ENCODE results near the gene ABL2. TPM values are rescaled to one million over a fixed set of nuclear protein-coding genes. Genes with fewer than 3 reads are reported as not detected.

ABL2 gene
- total RNA-seq, 2 donors from 2014 or later = 20.2 to 28.0 TPM

DNA sequence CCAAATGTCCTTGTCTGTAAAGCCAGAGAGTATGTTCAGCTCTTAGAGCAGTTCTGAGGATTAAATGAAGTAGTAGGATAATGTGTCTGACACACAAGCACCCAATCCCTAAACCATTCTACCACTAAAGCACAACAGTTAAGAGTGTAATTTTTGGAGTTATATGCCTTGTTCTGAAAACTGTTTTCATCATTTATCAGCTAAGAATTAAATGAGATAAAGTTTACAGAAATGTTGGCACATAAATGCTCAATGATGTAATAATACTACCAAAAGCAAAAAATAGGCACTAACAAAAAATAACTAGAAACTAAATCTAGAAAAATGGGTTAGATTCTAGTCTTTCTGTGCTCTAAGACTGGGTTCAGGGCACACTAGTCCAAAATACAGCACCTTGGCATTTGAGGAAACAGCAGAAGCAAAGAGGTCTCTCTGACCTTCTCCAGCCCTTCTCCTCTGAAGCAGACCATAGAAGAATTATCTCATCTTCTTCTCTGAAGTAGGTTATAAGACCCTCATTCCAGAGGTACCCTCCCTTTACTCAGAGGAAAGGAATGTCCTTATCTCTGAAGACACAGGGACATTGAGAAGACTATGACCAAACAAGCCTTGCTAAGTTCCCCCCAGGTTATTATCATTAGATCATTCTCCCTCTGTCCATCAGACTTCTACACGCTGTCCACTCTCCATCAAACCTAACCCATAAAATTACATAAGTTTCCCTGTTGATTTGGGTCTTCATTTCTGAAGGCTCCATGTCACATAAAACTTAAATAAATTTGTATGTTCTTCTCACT, 20.6 kb downstream of the ABL2 start:
- TF ChIP-seq, protein P1, sequence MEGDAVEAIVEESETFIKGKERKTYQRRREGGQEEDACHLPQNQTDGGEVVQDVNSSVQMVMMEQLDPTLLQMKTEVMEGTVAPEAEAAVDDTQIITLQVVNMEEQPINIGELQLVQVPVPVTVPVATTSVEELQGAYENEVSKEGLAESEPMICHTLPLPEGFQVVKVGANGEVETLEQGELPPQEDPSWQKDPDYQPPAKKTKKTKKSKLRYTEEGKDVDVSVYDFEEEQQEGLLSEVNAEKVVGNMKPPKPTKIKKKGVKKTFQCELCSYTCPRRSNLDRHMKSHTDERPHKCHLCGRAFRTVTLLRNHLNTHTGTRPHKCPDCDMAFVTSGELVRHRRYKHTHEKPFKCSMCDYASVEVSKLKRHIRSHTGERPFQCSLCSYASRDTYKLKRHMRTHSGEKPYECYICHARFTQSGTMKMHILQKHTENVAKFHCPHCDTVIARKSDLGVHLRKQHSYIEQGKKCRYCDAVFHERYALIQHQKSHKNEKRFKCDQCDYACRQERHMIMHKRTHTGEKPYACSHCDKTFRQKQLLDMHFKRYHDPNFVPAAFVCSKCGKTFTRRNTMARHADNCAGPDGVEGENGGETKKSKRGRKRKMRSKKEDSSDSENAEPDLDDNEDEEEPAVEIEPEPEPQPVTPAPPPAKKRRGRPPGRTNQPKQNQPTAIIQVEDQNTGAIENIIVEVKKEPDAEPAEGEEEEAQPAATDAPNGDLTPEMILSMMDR (conservative IDR thresholded peaks at IDR 0.05) = no peak

DNA sequence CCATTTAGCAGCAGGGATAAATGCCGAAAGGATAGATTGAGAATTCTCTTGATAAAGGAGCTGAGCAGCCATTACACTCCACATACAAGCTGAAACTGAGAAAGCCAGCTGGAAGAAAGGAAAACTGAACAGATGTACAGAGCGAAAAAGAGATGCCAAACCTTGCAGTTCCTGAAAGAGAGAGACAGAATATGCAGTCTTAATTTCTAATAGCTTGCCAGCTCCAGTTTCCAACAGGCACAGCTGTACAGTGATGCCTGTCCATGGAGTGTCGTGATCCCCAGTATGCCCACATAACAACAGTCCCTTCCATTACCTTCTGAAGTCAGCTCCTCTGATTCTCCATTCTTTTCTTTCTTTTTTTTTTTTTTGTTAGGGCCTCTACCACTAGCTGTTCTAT, 22.7 kb downstream of the ABL2 start:
- Histone ChIP-seq H3K27ac (ENCODE audit: low read depth, low read length) (no peak overlapping the region), H3K9ac (ENCODE audit: extremely low read depth, low read length, poor library complexity, severe bottlenecking) (no peak overlapping the region), H3K9me3 (ENCODE audit: control insufficient read depth, low read length) (no peaks in the 10 kb centered on the region), H3K27me3 (ENCODE audit: control insufficient read depth, insufficient read depth, low read length, poor library complexity, severe bottlenecking) (no peaks in the 10 kb centered on the region), H3K4me1 (ENCODE audit: control insufficient read depth, insufficient read depth, low read length) (peaks cover 6% of the 10 kb centered on the region), H3K36me3 (ENCODE audit: control insufficient read depth, insufficient read depth, low read length) (peaks cover 2% of the 10 kb centered on the region), H3K4me3 (ENCODE audit: low read length) (no peak overlapping the region)
- peaks cover 14% of the 10 kb centered on the region for H3K4me1 Mint-ChIP-seq
- H3K9me3 Mint-ChIP-seq = no peaks in the 10 kb centered on the region
- no peaks in the 10 kb centered on the region for H3K27me3 Mint-ChIP-seq (ENCODE audit: insufficient read depth)
- TF ChIP-seq, protein P1 (conservative IDR thresholded peaks at IDR 0.05) = no peak
- no peak overlapping the region for H3K4me3 Mint-ChIP-seq
- H3K36me3 Mint-ChIP-seq (ENCODE audit: low read depth) = peaks cover 4% of the 10 kb centered on the region
- WGBS, 2 experiments (ENCODE audit: insufficient coverage in 1 of 2, insufficient read length in 1 of 2) = 100% methylated on average over 2 to 3 of the region's 3 CpGs
- H3K27ac Mint-ChIP-seq = no peak overlapping the region
- no peak for DNase-seq

More for the DNA sequence above, 20.6 kb downstream of the ABL2 start:
- Mint-ChIP-seq H3K27ac (peak overlapping the region; percentile 36), H3K27me3 (ENCODE audit: insufficient read depth) (no peaks in the 10 kb centered on the region), H3K4me1 (peaks cover 14% of the 10 kb centered on the region), H3K9me3 (no peaks in the 10 kb centered on the region), H3K36me3 (ENCODE audit: low read depth) (peaks cover 6% of the 10 kb centered on the region), H3K4me3 (no peak overlapping the region)
- DNase-seq = no peak
- peaks cover 3% of the 10 kb centered on the region for H3K36me3 ChIP-seq (ENCODE audit: control insufficient read depth, insufficient read depth, low read length)
- no peaks in the 10 kb centered on the region for H3K9me3 ChIP-seq (ENCODE audit: control insufficient read depth, low read length)
- H3K9ac ChIP-seq (ENCODE audit: extremely low read depth, low read length, poor library complexity, severe bottlenecking) = no peak overlapping the region
- H3K27ac ChIP-seq (ENCODE audit: low read depth, low read length) = no peak overlapping the region
- WGBS, 2 experiments (ENCODE audit: insufficient coverage in 1 of 2, insufficient read length in 1 of 2) = 100% methylated on average over 1 of the region's 1 CpG
- no peaks in the 10 kb centered on the region for H3K27me3 ChIP-seq (ENCODE audit: control insufficient read depth, insufficient read depth, low read length, poor library complexity, severe bottlenecking)
- peaks cover 6% of the 10 kb centered on the region for H3K4me1 ChIP-seq (ENCODE audit: control insufficient read depth, insufficient read depth, low read length)
- H3K4me3 ChIP-seq (ENCODE audit: low read length) = peak overlapping the region; percentile 0

DNA sequence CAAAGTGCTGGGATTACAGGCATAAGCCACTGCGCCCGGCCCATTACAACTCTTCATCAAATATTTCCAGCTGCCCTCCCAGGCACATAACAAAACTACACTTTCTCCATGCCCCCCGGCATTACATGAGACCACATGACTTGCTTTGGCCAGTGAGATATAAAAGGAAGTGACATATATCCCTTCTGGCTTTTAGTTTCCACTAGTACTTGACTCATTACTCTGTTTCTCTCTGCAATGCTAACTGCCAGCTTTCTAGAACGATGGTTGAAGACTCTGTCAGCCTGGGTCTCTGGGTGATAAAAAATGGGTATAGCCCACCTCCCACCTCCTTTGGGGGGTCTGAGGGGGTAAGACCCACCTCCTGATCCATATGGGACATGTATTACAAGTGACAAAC, 24.2 kb downstream of the ABL2 start:
- no peak overlapping the region for H3K4me3 ChIP-seq (ENCODE audit: low read length)
- DNase-seq = no peak
- no peaks in the 10 kb centered on the region for H3K27me3 Mint-ChIP-seq (ENCODE audit: insufficient read depth)
- peak overlapping the region; percentile 71 for H3K27ac Mint-ChIP-seq
- H3K9me3 Mint-ChIP-seq = no peaks in the 10 kb centered on the region
- peaks cover 14% of the 10 kb centered on the region for H3K4me1 Mint-ChIP-seq
- no peaks in the 10 kb centered on the region for H3K36me3 ChIP-seq (ENCODE audit: control insufficient read depth, insufficient read depth, low read length)
- 96 to 100% methylated on average over 1 to 4 of the region's 4 CpGs for WGBS, 2 experiments (ENCODE audit: insufficient coverage in 1 of 2, insufficient read length in 1 of 2)
- no peaks in the 10 kb centered on the region for H3K36me3 Mint-ChIP-seq (ENCODE audit: low read depth)
- TF ChIP-seq, protein P1 (conservative IDR thresholded peaks at IDR 0.05) = no peak
- no peak overlapping the region for H3K9ac ChIP-seq (ENCODE audit: extremely low read depth, low read length, poor library complexity, severe bottlenecking)
- H3K4me1 ChIP-seq (ENCODE audit: control insufficient read depth, insufficient read depth, low read length) = peaks cover 6% of the 10 kb centered on the region
- no peak overlapping the region for H3K27ac ChIP-seq (ENCODE audit: low read depth, low read length)
- no peak overlapping the region for H3K4me3 Mint-ChIP-seq
- H3K27me3 ChIP-seq (ENCODE audit: control insufficient read depth, insufficient read depth, low read length, poor library complexity, severe bottlenecking) = no peaks in the 10 kb centered on the region
- H3K9me3 ChIP-seq (ENCODE audit: control insufficient read depth, low read length) = no peaks in the 10 kb centered on the region

All from endodermal cell (in vitro differentiated cells).